Sigmoid colon (tissue), 7 donors: Measurements from ENCODE around the gene ACTG1. TPM values are rescaled to one million over a fixed set of nuclear protein-coding genes. Genes with fewer than 3 reads are reported as not detected.

ENCODE experiments used
- DNase-seq: peaks from one replicate; pipeline ENCODE4 v3.0.0-alpha.2; 2019
- H3K27ac ChIP-seq, 4 donors: fragments of 200-600 bp; sonication (generic); one replicate each; pipeline ENCODE4 v1.5.1; 2016 to 2019; ENCODE audit warnings: mild to moderate bottlenecking in 1 of 4
- H3K27me3 ChIP-seq, 3 donors: fragments of 200-600 bp; sonication (generic); one replicate each; pipeline ENCODE4 v1.5.1; 2019; ENCODE audit warnings: mild to moderate bottlenecking in 1 of 3
- H3K36me3 ChIP-seq, 4 donors: fragments of 200-600 bp; sonication (generic); one replicate each; pipeline ENCODE4 v1.5.1; 2016 to 2019
- H3K4me1 ChIP-seq, 4 donors: fragments of 200-600 bp; sonication (generic); one replicate each; pipeline ENCODE4 v1.5.1; 2017 to 2019
- H3K4me3 ChIP-seq, 4 donors: fragments of 200-600 bp; sonication (generic); one replicate each; pipeline ENCODE4 v1.5.1; 2017 to 2019; ENCODE audit warnings: mild to moderate bottlenecking in 2 of 4, moderate library complexity in 1 of 4
- H3K9me3 ChIP-seq, 4 donors: fragments of 200-600 bp in 3 of 4; sonication (generic) in 3 of 4; one replicate each; pipeline versions ENCODE4 v1.5.1 to v1.6.1; 2013 to 2019
- EP300 ChIP-seq, 4 donors: sonication (generic); formaldehyde crosslinking; IDR thresholded peaks; one replicate each; pipeline ENCODE4 v1.6.1; 2017; ENCODE audit warnings: antibody characterized with exemption in 4 of 4
- POLR2A ChIP-seq, 2 donors: fragments of 450-650 bp; IDR thresholded peaks; one replicate each; pipeline ENCODE4 v1.6.1; 2016; ENCODE audit warnings: antibody characterized with exemption in 2 of 2, mild to moderate bottlenecking in 2 of 2, moderate library complexity in 2 of 2
- POLR2AphosphoS5 ChIP-seq, 4 donors: sonication (generic); formaldehyde crosslinking; IDR thresholded peaks; one replicate each; pipeline ENCODE4 v1.6.1; 2017; ENCODE audit warnings: antibody characterized with exemption in 4 of 4
- WGBS, 2 donors: extraction: QIAGEN DNeasy Blood & Tissue Kit; methylation state at CpG; one replicate each; pipeline ENCODE4 v1.1.7; 2013; 5-methylcytosine and 5-hydroxymethylcytosine counted together
- intact Hi-C: fragments of 100-400 bp; cut with DNase I; formaldehyde crosslinking; loops from one replicate; pipeline ENCODE4 v1.15.1; 2023
- polyA plus RNA-seq, 3 donors: library from polyadenylated mRNA; stranded (reverse); fragments of 200-250 nt; gene quantifications; one replicate each; pipeline ENCODE4 v1.2.3, GENCODE V29; 2013
- total RNA-seq, 4 donors: library from RNA; depleted of rRNA; stranded (reverse); fragments of >200 nt; gene quantifications; one replicate each; pipeline ENCODE4 v1.1.0, GENCODE V29; 2016
- TF ChIP-seq, protein P1 (sequence below), 4 experiments: fragments of 450-650 bp in 3 of 4; fragments of 200-600 bp in 1 of 4; IDR thresholded peaks; one replicate each; pipeline ENCODE4 v1.5.1; 2016 to 2019; ENCODE audit warnings: antibody characterized with exemption in 4 of 4, mild to moderate bottlenecking in 3 of 4, moderate library complexity in 2 of 4
- donor health status: healthy with polysubstance abuse.
- donor health status: Bipolar disorder and iron deficiency.
- donor health status: healthy.

The ACTG1 gene
- total and polyA plus RNA-seq, 7 donors, result 1,038 to 4,527 (median 2,003) TPM

DNA sequence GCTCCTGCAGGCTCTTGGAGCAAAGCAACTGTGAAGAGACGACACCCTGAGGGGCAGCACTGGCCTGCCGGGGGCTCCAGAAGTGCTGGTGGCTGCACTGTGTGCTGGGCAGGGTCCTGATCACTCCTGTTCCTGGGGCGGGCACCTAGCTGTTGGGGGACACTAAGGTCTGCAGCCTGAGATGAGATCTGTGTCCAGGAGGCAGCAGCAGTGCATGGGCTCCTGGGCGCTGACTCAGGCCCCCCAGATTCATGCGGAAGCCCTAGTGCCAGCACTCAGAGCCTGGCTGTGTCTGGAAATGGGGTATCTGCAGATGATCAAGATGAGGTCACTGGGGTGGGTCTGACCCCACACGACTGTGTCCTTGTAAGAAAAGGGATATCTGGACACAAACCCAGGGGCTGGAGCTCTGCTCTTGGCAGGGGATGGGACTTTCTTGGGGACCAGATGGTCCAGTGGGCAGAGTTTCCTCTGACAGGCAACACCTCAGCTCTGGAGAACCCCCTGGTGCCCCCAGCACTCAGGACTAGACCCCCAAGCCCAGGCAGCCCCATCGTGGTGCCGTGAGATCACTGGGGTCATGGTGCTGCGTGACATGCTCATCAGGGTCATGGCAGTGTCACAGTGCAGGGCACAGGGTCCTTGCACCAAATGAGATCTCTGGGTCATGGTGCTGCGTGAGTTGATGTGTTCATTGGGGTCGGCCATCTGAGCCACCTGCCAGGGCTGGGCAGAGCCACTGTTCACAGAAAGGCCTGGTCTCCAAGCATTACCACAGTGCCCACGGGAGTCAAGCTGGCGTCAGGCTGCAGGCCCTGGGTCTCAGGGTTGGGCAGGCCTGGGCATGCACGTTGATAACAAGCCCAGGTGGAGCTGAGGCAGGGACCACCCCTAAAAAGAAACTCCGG lies 30.1 kb upstream of the ACTG1 start:
- TF ChIP-seq POLR2A (IDR thresholded peaks at IDR 0.05) (no peak), EP300 (IDR thresholded peaks at IDR 0.05) (no peak), POLR2AphosphoS5 (IDR thresholded peaks at IDR 0.05) (no peak)
- TF ChIP-seq, protein P1, sequence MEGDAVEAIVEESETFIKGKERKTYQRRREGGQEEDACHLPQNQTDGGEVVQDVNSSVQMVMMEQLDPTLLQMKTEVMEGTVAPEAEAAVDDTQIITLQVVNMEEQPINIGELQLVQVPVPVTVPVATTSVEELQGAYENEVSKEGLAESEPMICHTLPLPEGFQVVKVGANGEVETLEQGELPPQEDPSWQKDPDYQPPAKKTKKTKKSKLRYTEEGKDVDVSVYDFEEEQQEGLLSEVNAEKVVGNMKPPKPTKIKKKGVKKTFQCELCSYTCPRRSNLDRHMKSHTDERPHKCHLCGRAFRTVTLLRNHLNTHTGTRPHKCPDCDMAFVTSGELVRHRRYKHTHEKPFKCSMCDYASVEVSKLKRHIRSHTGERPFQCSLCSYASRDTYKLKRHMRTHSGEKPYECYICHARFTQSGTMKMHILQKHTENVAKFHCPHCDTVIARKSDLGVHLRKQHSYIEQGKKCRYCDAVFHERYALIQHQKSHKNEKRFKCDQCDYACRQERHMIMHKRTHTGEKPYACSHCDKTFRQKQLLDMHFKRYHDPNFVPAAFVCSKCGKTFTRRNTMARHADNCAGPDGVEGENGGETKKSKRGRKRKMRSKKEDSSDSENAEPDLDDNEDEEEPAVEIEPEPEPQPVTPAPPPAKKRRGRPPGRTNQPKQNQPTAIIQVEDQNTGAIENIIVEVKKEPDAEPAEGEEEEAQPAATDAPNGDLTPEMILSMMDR (IDR thresholded peaks at IDR 0.05), result no peak
- no peak overlapping the region for H3K4me3 ChIP-seq
- WGBS, 2 donors, result 91% methylated on average over 15 of the region's 15 CpGs
- H3K9me3 ChIP-seq, result no peaks in the 10 kb centered on the region
- intact Hi-C loops, result no loop called here
- H3K27ac ChIP-seq, result no peak overlapping the region
- DNase-seq, result no peak
- H3K27me3 ChIP-seq, result peaks cover 0 to 6% (median 2%) of the 10 kb centered on the region in 3 donors
- H3K4me1 ChIP-seq, result peaks cover 0 to under 1% (median 0%) of the 10 kb centered on the region in 4 donors
- H3K36me3 ChIP-seq, result peaks cover 6 to 82% (median 54%) of the 10 kb centered on the region in 4 donors

DNA sequence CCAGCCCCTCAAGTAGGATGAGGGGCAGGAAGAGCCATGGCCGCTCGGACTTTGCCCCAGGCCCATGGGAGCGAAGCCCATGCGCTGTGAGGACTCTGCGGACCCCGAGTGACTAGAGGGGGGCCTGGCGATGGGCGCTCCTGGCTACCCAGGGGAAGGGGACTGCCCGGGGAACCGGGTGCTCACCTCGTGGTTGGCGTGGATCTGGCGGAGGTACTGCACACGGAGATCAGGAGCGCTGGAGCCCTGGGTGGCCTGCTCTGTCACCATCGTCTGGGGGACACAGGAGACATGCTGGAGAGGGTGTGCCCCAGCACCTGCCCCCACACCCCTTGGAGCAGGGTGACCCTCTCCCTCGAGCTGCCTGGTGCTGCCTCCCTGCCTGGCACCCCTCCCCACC lies 28.5 kb upstream of the ACTG1 start:
- H3K27ac ChIP-seq, result no peak overlapping the region
- peaks cover 15 to 22% (median 18%) of the 10 kb centered on the region in 3 donors for H3K27me3 ChIP-seq
- H3K4me3 ChIP-seq, result no peak overlapping the region
- intact Hi-C loops, result no loop called here
- 91 to 95% methylated on average over 17 of the region's 17 CpGs for WGBS, 2 donors
- DNase-seq, result no peak
- H3K36me3 ChIP-seq, result peaks cover 2 to 67% (median 44%) of the 10 kb centered on the region in 4 donors
- H3K9me3 ChIP-seq, result no peaks in the 10 kb centered on the region
- TF ChIP-seq EP300 (IDR thresholded peaks at IDR 0.05), result no peak
- no peak for TF ChIP-seq POLR2A (IDR thresholded peaks at IDR 0.05)
- TF ChIP-seq, protein P1 (IDR thresholded peaks at IDR 0.05), result no peak
- TF ChIP-seq POLR2AphosphoS5 (IDR thresholded peaks at IDR 0.05), result no peak
- peaks cover 0 to 15% (median 13%) of the 10 kb centered on the region in 4 donors for H3K4me1 ChIP-seq

GRCh38 chr17:81540676-81541027 lies 28.1 kb upstream of the ACTG1 start:
- H3K36me3 ChIP-seq, result peaks cover 0 to 62% (median 39%) of the 10 kb centered on the region in 4 donors
- no peak for DNase-seq
- peaks cover 19 to 26% (median 23%) of the 10 kb centered on the region in 3 donors for H3K27me3 ChIP-seq
- intact Hi-C loops, result no loop called here
- no peak overlapping the region for H3K4me3 ChIP-seq
- H3K4me1 ChIP-seq, result peaks cover 0 to 15% (median 13%) of the 10 kb centered on the region in 4 donors
- H3K27ac ChIP-seq, result no peak overlapping the region
- H3K9me3 ChIP-seq, result no peaks in the 10 kb centered on the region
- TF ChIP-seq POLR2AphosphoS5 (IDR thresholded peaks at IDR 0.05) (no peak), EP300 (IDR thresholded peaks at IDR 0.05) (no peak), POLR2A (IDR thresholded peaks at IDR 0.05) (no peak)
- TF ChIP-seq, protein P1 (IDR thresholded peaks at IDR 0.05), result no peak
- 94 to 97% methylated on average over 14 of the region's 14 CpGs for WGBS, 2 donors

GRCh38 chr17:81539961-81540675 lies 27.5 kb upstream of the ACTG1 start:
- H3K36me3 ChIP-seq, result peaks cover 0 to 57% (median 34%) of the 10 kb centered on the region in 4 donors
- DNase-seq, result no peak
- H3K4me1 ChIP-seq, result peaks cover 0 to 15% (median 13%) of the 10 kb centered on the region in 4 donors
- WGBS, 2 donors, result 96% methylated on average over 28 of the region's 28 CpGs
- intact Hi-C loops, result no loop called here
- no peak overlapping the region for H3K27ac ChIP-seq
- H3K9me3 ChIP-seq, result no peaks in the 10 kb centered on the region
- TF ChIP-seq POLR2AphosphoS5 (IDR thresholded peaks at IDR 0.05) (no peak), EP300 (IDR thresholded peaks at IDR 0.05) (no peak), POLR2A (IDR thresholded peaks at IDR 0.05) (no peak)
- TF ChIP-seq, protein P1 (IDR thresholded peaks at IDR 0.05), result no peak
- no peak overlapping the region for H3K4me3 ChIP-seq
- H3K27me3 ChIP-seq, result peaks cover 19 to 27% (median 26%) of the 10 kb centered on the region in 3 donors
